ENCODE measurements around the gene ADAMTS19.

ADAMTS19 gene

GRCh38 chr5:129748913-129749880, 289.1 kb downstream of the ADAMTS19 start:
- TF ChIP-seq CTCF (IDR thresholded peaks at IDR 0.05; ENCODE audit: control extremely low read depth, extremely low read depth, low read depth, missing control alignments), result no peak
- no peak for DNase-seq (ENCODE audit: extremely low spot score)
- CTCF ChIA-PET, result interaction anchor here (2.4 kb wide), 1 partner anchor 23 kb away, joined by 7 read pairs; no protein-coding TSS in a partner anchor
- POLR2A ChIA-PET, result no interaction called here

- ChIA-PET CTCF (interaction anchor here (1.3 to 3.4 kb wide), 4 partner anchors 7 to 96 kb away, joined by 3 to 16 read pairs (median 5); no protein-coding TSS in a partner anchor), POLR2A (no interaction called here)
- no peak for DNase-seq (ENCODE audit: extremely low spot score)
- TF ChIP-seq CTCF (IDR thresholded peaks at IDR 0.05; ENCODE audit: control extremely low read depth, extremely low read depth, low read depth, missing control alignments), result no peak
These were observed 300.7 kb downstream of the ADAMTS19 start for GRCh38 chr5:129760636-129761325.

- TF ChIP-seq CTCF (IDR thresholded peaks at IDR 0.05; ENCODE audit: control extremely low read depth, extremely low read depth, low read depth, missing control alignments), result no peak
- ChIA-PET POLR2A (no interaction called here), CTCF (interaction anchor here (1.3 to 3.4 kb wide), 3 partner anchors 8 to 11 kb away, joined by 4 to 16 read pairs (median 4); no protein-coding TSS in a partner anchor)
- no peak for DNase-seq (ENCODE audit: extremely low spot score)
These were observed 303.6 kb downstream of the ADAMTS19 start for GRCh38 chr5:129763651-129764050.

- POLR2A ChIA-PET, result no interaction called here
- TF ChIP-seq CTCF (IDR thresholded peaks at IDR 0.05; ENCODE audit: control extremely low read depth, extremely low read depth, low read depth, missing control alignments), result no peak
- DNase-seq (ENCODE audit: extremely low spot score), result no peak
- CTCF ChIA-PET, result interaction anchor here (0.9 to 1.6 kb wide), 4 partner anchors 8 to 1424 kb away, joined by 3 to 6 read pairs (median 3); no protein-coding TSS in a partner anchor
These were observed 306.7 kb downstream of the ADAMTS19 start for GRCh38 chr5:129766798-129767197.

GRCh38 chr5:129767927-129768380, 307.9 kb downstream of the ADAMTS19 start:
- CTCF ChIA-PET, result interaction anchor here (0.7 to 1.6 kb wide), 19 partner anchors 8 to 1557 kb away, joined by 3 to 7 read pairs (median 4); partner anchors contain the start of gene ISOC1
- DNase-seq (ENCODE audit: extremely low spot score), result peak; percentile 60

More at GRCh38 chr5:129767927-129768380, 307.9 kb downstream of the ADAMTS19 start:
- TF ChIP-seq CTCF (IDR thresholded peaks at IDR 0.05; ENCODE audit: control extremely low read depth, extremely low read depth, low read depth, missing control alignments), result peak; percentile 91
- POLR2A ChIA-PET, result no interaction called here

All from GM10248 (cell line).